Activated naive CD4-positive, alpha-beta T cell treated with anti-CD3 and anti-CD28 coated beads for 36 hours (primary cell): ENCODE measurements around the gene ARVCF. TPM values are rescaled to one million over a fixed set of nuclear protein-coding genes. Genes with fewer than 3 reads are reported as not detected.

Experiments used
- CTCF ChIA-PET: fragments of 350-600 bp; sonication (Branson Sonifier 250); formaldehyde crosslinking; loops from one replicate; lab custom pipeline; 2021; ENCODE audit warnings: antibody characterized with exemption; lab: Charles Lee
- DNase-seq: peaks from one replicate; pipeline ENCODE4 v3.0.0-alpha.2; 2020
- H3K27ac Mint-ChIP-seq: one replicate; pipeline ENCODE4 v1.8.0; 2021; ENCODE audit warnings: mild to moderate bottlenecking, mixed read lengths
- H3K27me3 Mint-ChIP-seq: one replicate; pipeline ENCODE4 v1.8.0; 2021; ENCODE audit warnings: low read depth, mixed read lengths
- H3K36me3 Mint-ChIP-seq: one replicate; pipeline ENCODE4 v1.8.0; 2021; ENCODE audit warnings: low read depth, mixed read lengths
- H3K4me1 Mint-ChIP-seq: one replicate; pipeline ENCODE4 v1.8.0; 2021; ENCODE audit warnings: low read depth, mixed read lengths
- H3K4me3 Mint-ChIP-seq: one replicate; pipeline ENCODE4 v1.8.0; 2021; ENCODE audit warnings: mild to moderate bottlenecking, moderate library complexity, mixed read lengths
- H3K9me3 Mint-ChIP-seq: one replicate; pipeline ENCODE4 v1.8.0; 2021; ENCODE audit warnings: mixed read lengths
- intact Hi-C: fragments of 100-400 bp; cut with micrococcal nuclease; formaldehyde crosslinking; loops from one replicate; pipeline ENCODE4 v1.15.1; 2023
- total RNA-seq, 2 experiments: library from RNA; stranded (reverse); gene quantifications; one replicate each; pipeline ENCODE4 v1.2.3, GENCODE V29; 2021

ARVCF gene, protein sequence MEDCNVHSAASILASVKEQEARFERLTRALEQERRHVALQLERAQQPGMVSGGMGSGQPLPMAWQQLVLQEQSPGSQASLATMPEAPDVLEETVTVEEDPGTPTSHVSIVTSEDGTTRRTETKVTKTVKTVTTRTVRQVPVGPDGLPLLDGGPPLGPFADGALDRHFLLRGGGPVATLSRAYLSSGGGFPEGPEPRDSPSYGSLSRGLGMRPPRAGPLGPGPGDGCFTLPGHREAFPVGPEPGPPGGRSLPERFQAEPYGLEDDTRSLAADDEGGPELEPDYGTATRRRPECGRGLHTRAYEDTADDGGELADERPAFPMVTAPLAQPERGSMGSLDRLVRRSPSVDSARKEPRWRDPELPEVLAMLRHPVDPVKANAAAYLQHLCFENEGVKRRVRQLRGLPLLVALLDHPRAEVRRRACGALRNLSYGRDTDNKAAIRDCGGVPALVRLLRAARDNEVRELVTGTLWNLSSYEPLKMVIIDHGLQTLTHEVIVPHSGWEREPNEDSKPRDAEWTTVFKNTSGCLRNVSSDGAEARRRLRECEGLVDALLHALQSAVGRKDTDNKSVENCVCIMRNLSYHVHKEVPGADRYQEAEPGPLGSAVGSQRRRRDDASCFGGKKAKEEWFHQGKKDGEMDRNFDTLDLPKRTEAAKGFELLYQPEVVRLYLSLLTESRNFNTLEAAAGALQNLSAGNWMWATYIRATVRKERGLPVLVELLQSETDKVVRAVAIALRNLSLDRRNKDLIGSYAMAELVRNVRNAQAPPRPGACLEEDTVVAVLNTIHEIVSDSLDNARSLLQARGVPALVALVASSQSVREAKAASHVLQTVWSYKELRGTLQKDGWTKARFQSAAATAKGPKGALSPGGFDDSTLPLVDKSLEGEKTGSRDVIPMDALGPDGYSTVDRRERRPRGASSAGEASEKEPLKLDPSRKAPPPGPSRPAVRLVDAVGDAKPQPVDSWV
- 1 to 10 TPM; 2.0 to 2.6 TPM for total RNA-seq

- H3K36me3 Mint-ChIP-seq: no peaks in the 10 kb centered on the region
- peak within 1 kb of the TSS; percentile 84 for H3K4me3 Mint-ChIP-seq
- H3K4me1 Mint-ChIP-seq: peaks cover 17% of the 10 kb centered on the region
- H3K27ac Mint-ChIP-seq: no peak within 1 kb of the TSS
- peak; percentile 90 for DNase-seq
- H3K27me3 Mint-ChIP-seq: peaks cover 11% of the 10 kb centered on the region
- CTCF ChIA-PET: interaction anchor here (1.0 kb wide), 1 partner anchor 47 kb away, joined by 3 read pairs; no protein-coding TSS in a partner anchor
- intact Hi-C loops: loop anchor here (1.0 kb wide), 2 partner anchors 20 to 100 kb away; partner anchors contain the start of gene TRMT2A
- H3K9me3 Mint-ChIP-seq: no peaks in the 10 kb centered on the region
Measured at GRCh38 chr22:20016734-20017621, at the start of gene ARVCF. TSS of gene ARVCF (minus strand) at chr22:20016823. CDS start at chr22:19990794, 26,029 bp downstream.

DNA sequence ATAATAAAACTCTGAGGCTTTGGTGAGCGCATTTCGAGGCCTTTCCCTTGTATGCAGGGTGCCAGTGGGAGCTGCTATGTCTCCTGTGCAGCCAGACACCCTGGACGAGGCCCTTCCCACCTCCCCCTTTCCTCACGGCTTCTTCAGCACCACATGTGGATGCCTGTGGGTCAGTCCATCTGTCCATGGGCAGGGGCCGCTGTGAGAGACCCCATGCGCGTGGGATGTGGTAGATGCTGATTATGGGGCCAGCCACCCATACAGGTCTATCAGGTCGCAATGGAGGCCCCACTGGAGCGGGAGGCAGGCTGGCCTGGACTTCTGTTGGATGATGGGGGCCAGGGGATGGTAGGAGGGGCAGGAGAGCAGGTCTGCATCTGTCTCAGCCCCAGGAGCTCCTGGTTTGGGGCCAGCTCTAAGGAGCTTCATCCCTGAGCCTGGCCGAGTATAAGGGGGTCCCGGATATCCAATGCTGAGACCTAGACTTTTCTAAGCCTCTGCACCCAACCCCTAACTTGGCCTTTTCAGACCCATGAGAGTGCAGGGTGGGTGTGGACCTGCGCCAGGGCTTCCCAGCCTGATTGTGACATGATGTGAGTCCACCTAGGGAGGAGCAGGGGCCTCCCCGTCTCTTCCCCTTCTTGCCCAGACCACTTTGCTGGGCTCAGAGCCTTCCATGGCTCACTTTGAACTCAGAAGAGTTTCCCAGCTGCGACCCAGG lies 49.4 kb upstream of the ARVCF start:
- DNase-seq: no peak
- CTCF ChIA-PET: no interaction called here
- intact Hi-C loops: no loop called here
- Mint-ChIP-seq H3K4me1 (no peaks in the 10 kb centered on the region), H3K4me3 (no peak overlapping the region), H3K9me3 (no peaks in the 10 kb centered on the region), H3K27ac (no peak overlapping the region), H3K27me3 (no peaks in the 10 kb centered on the region), H3K36me3 (no peaks in the 10 kb centered on the region)

DNA sequence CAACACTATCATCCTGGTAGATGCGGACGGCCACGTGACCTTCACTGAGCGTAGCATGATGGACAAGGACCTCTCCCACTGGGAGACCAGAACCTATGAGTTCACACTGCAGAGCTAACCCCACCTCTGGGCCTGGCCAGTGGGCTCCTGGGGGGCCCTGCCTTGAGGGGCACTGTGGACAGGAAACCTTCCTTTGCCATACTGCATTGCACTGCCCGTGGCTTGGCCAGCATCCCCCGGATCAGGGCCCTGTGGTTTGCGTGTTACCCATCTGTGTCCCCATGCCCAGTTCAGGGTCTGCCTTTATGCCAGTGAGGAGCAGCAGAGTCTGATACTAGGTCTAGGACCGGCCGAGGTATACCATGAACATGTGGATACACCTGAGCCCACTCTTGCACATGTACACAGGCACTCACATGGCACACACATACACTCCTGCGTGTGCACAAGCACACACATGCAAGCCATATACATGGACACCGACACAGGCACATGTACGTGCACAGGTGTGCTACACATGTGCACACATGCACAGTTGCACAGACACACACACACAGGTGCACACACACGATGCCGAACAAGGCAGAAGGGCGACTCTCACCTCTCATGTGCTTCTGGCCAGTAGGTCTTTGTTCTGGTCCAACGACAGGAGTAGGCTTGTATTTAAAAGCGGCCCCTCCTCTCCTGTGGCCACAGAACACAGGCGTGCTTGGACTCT lies 48.1 kb upstream of the ARVCF start:
- Mint-ChIP-seq H3K27me3 (no peaks in the 10 kb centered on the region), H3K4me1 (no peaks in the 10 kb centered on the region), H3K4me3 (no peak overlapping the region), H3K36me3 (peaks cover 2% of the 10 kb centered on the region), H3K27ac (no peak overlapping the region), H3K9me3 (no peaks in the 10 kb centered on the region)
- no peak for DNase-seq
- CTCF ChIA-PET: no interaction called here
- intact Hi-C loops: no loop called here

DNA sequence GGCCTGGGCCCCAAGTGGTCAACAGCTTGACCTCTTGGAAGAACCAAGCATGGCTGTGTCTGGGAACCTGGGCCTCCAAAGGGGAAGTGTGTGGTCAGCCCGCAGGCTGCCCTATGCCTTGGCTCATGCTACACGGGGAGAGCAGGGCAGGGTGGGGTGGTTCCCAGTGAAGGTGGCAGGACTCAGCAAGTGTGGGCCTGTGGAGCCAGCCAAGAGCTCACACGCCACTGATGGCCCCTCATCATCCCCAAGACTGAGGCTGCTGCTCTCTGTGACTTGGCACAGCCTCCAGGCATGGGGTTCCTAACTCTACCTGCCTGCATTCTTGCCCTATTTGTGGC lies 47.5 kb upstream of the ARVCF start:
- CTCF ChIA-PET: no interaction called here
- Mint-ChIP-seq H3K36me3 (peaks cover 2% of the 10 kb centered on the region), H3K9me3 (no peaks in the 10 kb centered on the region), H3K27me3 (no peaks in the 10 kb centered on the region), H3K4me1 (no peaks in the 10 kb centered on the region), H3K27ac (no peak overlapping the region), H3K4me3 (no peak overlapping the region)
- intact Hi-C loops: no loop called here
- DNase-seq: no peak

DNA sequence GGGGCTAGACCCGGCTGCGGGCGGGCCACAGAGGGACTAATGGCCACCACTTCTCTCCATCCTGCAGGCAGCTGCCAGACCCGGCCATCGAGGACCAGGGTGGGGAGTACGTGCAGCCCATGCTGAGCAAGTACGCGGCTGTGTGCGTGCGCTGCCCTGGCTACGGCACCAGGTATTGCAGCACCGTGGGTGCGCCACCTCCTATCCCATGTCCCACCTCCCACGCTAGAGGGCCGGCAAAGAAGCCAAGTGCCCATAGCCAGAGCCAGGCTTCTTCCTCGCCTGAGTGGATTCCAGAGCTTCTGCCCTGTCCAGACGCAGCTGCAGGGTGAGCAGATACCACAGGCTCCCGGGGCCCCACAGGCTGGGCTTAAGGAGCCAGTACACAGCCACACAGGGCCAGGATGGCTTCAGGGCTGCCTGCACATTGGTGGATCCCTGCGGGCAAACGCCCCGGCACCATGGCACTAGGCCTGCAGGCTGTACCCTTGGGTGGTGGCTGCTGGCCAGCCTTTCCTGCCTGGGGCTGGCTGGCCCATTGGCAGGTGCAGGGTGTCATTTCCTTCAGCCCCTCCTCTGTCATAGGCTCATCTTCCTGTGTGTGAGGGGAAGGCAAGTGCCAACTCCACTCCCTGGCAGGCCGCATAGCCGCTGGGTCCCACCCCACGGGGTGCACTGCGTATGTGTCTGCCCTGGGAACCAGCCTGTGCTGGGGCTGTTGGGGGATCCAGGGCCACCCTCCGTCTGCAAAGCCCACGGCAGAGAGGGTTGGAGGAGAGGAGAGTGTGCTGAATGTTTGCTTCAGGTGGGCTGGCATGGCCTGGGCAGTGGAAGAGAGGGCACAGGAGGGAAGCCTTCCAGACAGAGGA lies 46.9 kb upstream of the ARVCF start:
- Mint-ChIP-seq H3K27ac (no peak overlapping the region), H3K27me3 (no peaks in the 10 kb centered on the region), H3K36me3 (peaks cover 2% of the 10 kb centered on the region), H3K4me3 (no peak overlapping the region), H3K9me3 (no peaks in the 10 kb centered on the region), H3K4me1 (no peaks in the 10 kb centered on the region)
- no peak for DNase-seq
- intact Hi-C loops: no loop called here
- CTCF ChIA-PET: no interaction called here

GRCh38 chr22:20062766-20063083 lies 46.1 kb upstream of the ARVCF start:
- intact Hi-C loops: no loop called here
- CTCF ChIA-PET: no interaction called here
- peak overlapping the region; percentile 26 for H3K27ac Mint-ChIP-seq

DNA sequence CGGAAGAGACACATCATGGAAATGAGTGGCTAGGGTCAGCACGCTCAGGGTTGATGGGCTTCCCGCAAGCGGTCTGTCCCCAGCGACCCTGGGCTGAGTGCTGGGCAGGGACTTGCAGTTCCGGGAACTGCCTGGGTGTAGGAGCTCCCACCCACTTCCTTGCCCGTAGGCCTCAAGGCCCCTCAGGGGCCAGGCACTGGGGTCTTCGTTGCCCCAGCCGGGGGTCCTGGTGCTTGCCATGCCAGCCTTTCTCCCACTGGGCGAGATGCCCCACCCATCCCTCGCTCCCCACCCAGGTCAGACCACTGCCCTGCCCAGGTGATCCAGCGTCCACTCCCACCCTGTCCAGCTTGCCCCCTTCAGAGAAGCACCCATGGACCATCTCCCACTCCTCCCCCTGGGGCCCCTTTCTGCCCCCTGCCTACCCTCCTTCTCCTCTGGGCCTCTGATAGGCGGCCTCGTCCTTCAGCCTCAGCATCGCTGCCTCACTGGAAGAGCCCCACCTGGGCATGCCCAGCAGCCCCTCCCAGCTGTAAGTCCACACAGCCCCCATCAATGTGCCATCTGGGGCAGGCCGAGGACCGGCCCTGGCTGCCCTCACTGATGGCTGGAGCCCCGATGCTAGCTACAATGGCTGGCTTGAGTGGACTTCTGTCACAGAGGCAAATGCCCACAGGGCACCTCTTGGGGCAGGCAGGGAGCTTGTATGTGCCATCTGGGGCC lies 45.6 kb upstream of the ARVCF start:
- Mint-ChIP-seq H3K27me3 (no peaks in the 10 kb centered on the region), H3K27ac (no peak overlapping the region), H3K9me3 (no peaks in the 10 kb centered on the region), H3K4me1 (no peaks in the 10 kb centered on the region), H3K36me3 (peaks cover 2% of the 10 kb centered on the region), H3K4me3 (no peak overlapping the region)
- CTCF ChIA-PET: no interaction called here
- DNase-seq: no peak
- intact Hi-C loops: no loop called here

More at GRCh38 chr22:20062766-20063083, 46.1 kb upstream of the ARVCF start:
- Mint-ChIP-seq H3K4me1 (no peaks in the 10 kb centered on the region), H3K9me3 (no peaks in the 10 kb centered on the region), H3K27me3 (no peaks in the 10 kb centered on the region), H3K4me3 (no peak overlapping the region), H3K36me3 (peaks cover 2% of the 10 kb centered on the region)
- DNase-seq: no peak

GRCh38 chr22:20061481-20061861 lies 44.8 kb upstream of the ARVCF start:
- CTCF ChIA-PET: interaction anchor here (1.2 kb wide), 1 partner anchor 68 kb away, joined by 3 read pairs; no protein-coding TSS in a partner anchor
- Mint-ChIP-seq H3K36me3 (peaks cover 2% of the 10 kb centered on the region), H3K27ac (no peak overlapping the region), H3K4me3 (no peak overlapping the region), H3K9me3 (no peaks in the 10 kb centered on the region), H3K27me3 (no peaks in the 10 kb centered on the region), H3K4me1 (no peaks in the 10 kb centered on the region)
- intact Hi-C loops: no loop called here
- no peak for DNase-seq

GRCh38 chr22:20060700-20061480 lies 44.3 kb upstream of the ARVCF start:
- CTCF ChIA-PET: interaction anchor here (1.2 kb wide), 1 partner anchor 68 kb away, joined by 3 read pairs; no protein-coding TSS in a partner anchor
- DNase-seq: no peak
- H3K27me3 Mint-ChIP-seq: no peaks in the 10 kb centered on the region
- H3K9me3 Mint-ChIP-seq: no peaks in the 10 kb centered on the region
- intact Hi-C loops: no loop called here
- no peak overlapping the region for H3K4me3 Mint-ChIP-seq
- H3K36me3 Mint-ChIP-seq: peaks cover 2% of the 10 kb centered on the region
- no peak overlapping the region for H3K27ac Mint-ChIP-seq
- no peaks in the 10 kb centered on the region for H3K4me1 Mint-ChIP-seq
